Sigmoid colon (tissue), 7 donors: ENCODE data around the gene PRCD. TPM values are rescaled to one million over a fixed set of nuclear protein-coding genes. Genes with fewer than 3 reads are reported as not detected.

Experiments
- DNase-seq: peaks from one replicate; pipeline ENCODE4 v3.0.0-alpha.2; 2019
- H3K27ac ChIP-seq, 4 donors: fragments of 200-600 bp; sonication (generic); one replicate each; pipeline ENCODE4 v1.5.1; 2016 to 2019; ENCODE audit warnings: mild to moderate bottlenecking in 1 of 4
- H3K27me3 ChIP-seq, 3 donors: fragments of 200-600 bp; sonication (generic); one replicate each; pipeline ENCODE4 v1.5.1; 2019; ENCODE audit warnings: mild to moderate bottlenecking in 1 of 3
- H3K36me3 ChIP-seq, 4 donors: fragments of 200-600 bp; sonication (generic); one replicate each; pipeline ENCODE4 v1.5.1; 2016 to 2019
- H3K4me1 ChIP-seq, 4 donors: fragments of 200-600 bp; sonication (generic); one replicate each; pipeline ENCODE4 v1.5.1; 2017 to 2019
- H3K4me3 ChIP-seq, 4 donors: fragments of 200-600 bp; sonication (generic); one replicate each; pipeline ENCODE4 v1.5.1; 2017 to 2019; ENCODE audit warnings: mild to moderate bottlenecking in 2 of 4, moderate library complexity in 1 of 4
- H3K9me3 ChIP-seq, 4 donors: fragments of 200-600 bp in 3 of 4; sonication (generic) in 3 of 4; one replicate each; pipeline versions ENCODE4 v1.5.1 to v1.6.1; 2013 to 2019
- CTCF ChIP-seq, 4 experiments: fragments of 450-650 bp in 3 of 4; fragments of 200-600 bp in 1 of 4; IDR thresholded peaks; one replicate each; pipeline ENCODE4 v1.5.1; 2016 to 2019; ENCODE audit warnings: antibody characterized with exemption in 4 of 4, mild to moderate bottlenecking in 3 of 4, moderate library complexity in 2 of 4
- EP300 ChIP-seq, 4 donors: sonication (generic); formaldehyde crosslinking; IDR thresholded peaks; one replicate each; pipeline ENCODE4 v1.6.1; 2017; ENCODE audit warnings: antibody characterized with exemption in 4 of 4
- POLR2A ChIP-seq, 2 donors: fragments of 450-650 bp; IDR thresholded peaks; one replicate each; pipeline ENCODE4 v1.6.1; 2016; ENCODE audit warnings: antibody characterized with exemption in 2 of 2, mild to moderate bottlenecking in 2 of 2, moderate library complexity in 2 of 2
- POLR2AphosphoS5 ChIP-seq, 4 donors: sonication (generic); formaldehyde crosslinking; IDR thresholded peaks; one replicate each; pipeline ENCODE4 v1.6.1; 2017; ENCODE audit warnings: antibody characterized with exemption in 4 of 4
- WGBS, 2 donors: extraction: QIAGEN DNeasy Blood & Tissue Kit; methylation state at CpG; one replicate each; pipeline ENCODE4 v1.1.7; 2013; 5-methylcytosine and 5-hydroxymethylcytosine counted together
- intact Hi-C: fragments of 100-400 bp; cut with DNase I; formaldehyde crosslinking; loops from one replicate; pipeline ENCODE4 v1.15.1; 2023
- polyA plus RNA-seq, 3 donors: library from polyadenylated mRNA; stranded (reverse); fragments of 200-250 nt; gene quantifications; one replicate each; pipeline ENCODE4 v1.2.3, GENCODE V29; 2013
- total RNA-seq, 4 donors: library from RNA; depleted of rRNA; stranded (reverse); fragments of >200 nt; gene quantifications; one replicate each; pipeline ENCODE4 v1.1.0, GENCODE V29; 2016
- donor health status: healthy with polysubstance abuse.
- donor health status: Bipolar disorder and iron deficiency.
- donor health status: healthy.

The PRCD gene
- total and polyA plus RNA-seq, 7 donors, result 1.1 to 7.1 (median 5.3) TPM; not detected in 1

GRCh38 chr17:76574166-76574565 is 34.3 kb downstream of the PRCD start:
- Histone ChIP-seq H3K4me3 (no peak overlapping the region), H3K27ac (no peak overlapping the region), H3K36me3 (no peaks in the 10 kb centered on the region), H3K4me1 (no peaks in the 10 kb centered on the region), H3K27me3 (no peaks in the 10 kb centered on the region), H3K9me3 (no peaks in the 10 kb centered on the region)
- WGBS, 2 donors, result 91 to 94% methylated on average over 11 of the region's 11 CpGs
- no peak for DNase-seq
- no peak for TF ChIP-seq POLR2A (IDR thresholded peaks at IDR 0.05)
- TF ChIP-seq EP300 (IDR thresholded peaks at IDR 0.05), result no peak
- no peak for TF ChIP-seq CTCF (IDR thresholded peaks at IDR 0.05)
- no peak for TF ChIP-seq POLR2AphosphoS5 (IDR thresholded peaks at IDR 0.05)
- intact Hi-C loops, result no loop called here

- H3K27ac ChIP-seq, result peak overlapping the region in 3 of 4 donors; percentile 47 to 65 (median 55)
- WGBS, 2 donors, result 74 to 76% methylated on average over 5 of the region's 5 CpGs
- DNase-seq, result no peak
- H3K36me3 ChIP-seq, result no peaks in the 10 kb centered on the region
- TF ChIP-seq EP300 (IDR thresholded peaks at IDR 0.05) (no peak), POLR2AphosphoS5 (IDR thresholded peaks at IDR 0.05) (peak in 3 of 4 donors; percentile 6 to 37 (median 25))
- no peaks in the 10 kb centered on the region for H3K9me3 ChIP-seq
- H3K4me3 ChIP-seq, result no peak overlapping the region
- intact Hi-C loops, result no loop called here
- no peaks in the 10 kb centered on the region for H3K4me1 ChIP-seq
- H3K27me3 ChIP-seq, result no peaks in the 10 kb centered on the region
Measured at GRCh38 chr17:76575570-76575969, 35.7 kb downstream of the PRCD start.

- TF ChIP-seq CTCF (IDR thresholded peaks at IDR 0.05) (no peak), POLR2AphosphoS5 (IDR thresholded peaks at IDR 0.05) (no peak), EP300 (IDR thresholded peaks at IDR 0.05) (no peak), POLR2A (IDR thresholded peaks at IDR 0.05) (no peak)
- 89 to 93% methylated on average over 9 of the region's 9 CpGs for WGBS, 2 donors
Measured at GRCh38 chr17:76576189-76576588, 36.3 kb downstream of the PRCD start.

GRCh38 chr17:76577876-76578275 is 38.0 kb downstream of the PRCD start:
- Histone ChIP-seq H3K36me3 (no peaks in the 10 kb centered on the region), H3K27me3 (no peaks in the 10 kb centered on the region), H3K9me3 (no peaks in the 10 kb centered on the region), H3K27ac (no peak overlapping the region), H3K4me3 (no peak overlapping the region), H3K4me1 (no peaks in the 10 kb centered on the region)
- 93 to 96% methylated on average over 7 of the region's 7 CpGs for WGBS, 2 donors
- TF ChIP-seq EP300 (IDR thresholded peaks at IDR 0.05) (no peak), POLR2A (IDR thresholded peaks at IDR 0.05) (no peak), POLR2AphosphoS5 (IDR thresholded peaks at IDR 0.05) (no peak), CTCF (IDR thresholded peaks at IDR 0.05) (no peak)
- DNase-seq, result no peak
- intact Hi-C loops, result no loop called here

More at GRCh38 chr17:76576189-76576588, 36.3 kb downstream of the PRCD start:
- no peaks in the 10 kb centered on the region for H3K36me3 ChIP-seq
- intact Hi-C loops, result no loop called here
- H3K4me1 ChIP-seq, result no peaks in the 10 kb centered on the region
- DNase-seq, result no peak
- H3K9me3 ChIP-seq, result no peaks in the 10 kb centered on the region
- no peaks in the 10 kb centered on the region for H3K27me3 ChIP-seq
- H3K4me3 ChIP-seq, result no peak overlapping the region
- H3K27ac ChIP-seq, result no peak overlapping the region

GRCh38 chr17:76578376-76578775 is 38.5 kb downstream of the PRCD start:
- H3K27ac ChIP-seq, result no peak overlapping the region
- no peak for DNase-seq
- WGBS, 2 donors, result 26 to 72% methylated on average over 5 of the region's 5 CpGs
- TF ChIP-seq CTCF (IDR thresholded peaks at IDR 0.05) (no peak), POLR2AphosphoS5 (IDR thresholded peaks at IDR 0.05) (no peak), EP300 (IDR thresholded peaks at IDR 0.05) (no peak), POLR2A (IDR thresholded peaks at IDR 0.05) (no peak)
- no peaks in the 10 kb centered on the region for H3K36me3 ChIP-seq
- intact Hi-C loops, result no loop called here
- H3K27me3 ChIP-seq, result no peaks in the 10 kb centered on the region
- no peak overlapping the region for H3K4me3 ChIP-seq
- no peaks in the 10 kb centered on the region for H3K9me3 ChIP-seq
- H3K4me1 ChIP-seq, result no peaks in the 10 kb centered on the region
